Ishikawa (cell line): ENCODE measurements around the gene SLC30A2.

Experiments
- CEBPB ChIP-seq: IDR thresholded peaks from 2 replicates; pipeline ENCODE4 v1.6.1; 2012
- CREB1 ChIP-seq: IDR thresholded peaks from 2 replicates; pipeline ENCODE4 v1.6.1; 2012; ENCODE audit warnings: low read depth
- EGR1 ChIP-seq: IDR thresholded peaks from 2 replicates; pipeline ENCODE4 v1.6.1; 2012
- EP300 ChIP-seq: IDR thresholded peaks from 2 replicates; pipeline ENCODE4 v1.6.1; 2012; ENCODE audit warnings: borderline replicate concordance
- FOXM1 ChIP-seq: IDR thresholded peaks from 2 replicates; pipeline ENCODE4 v1.6.1; 2012; ENCODE audit warnings: low read depth, borderline replicate concordance
- NFIC ChIP-seq: IDR thresholded peaks from 2 replicates; pipeline ENCODE4 v1.6.1; 2012
- RAD21 ChIP-seq: IDR thresholded peaks from 2 replicates; pipeline ENCODE4 v1.6.1; 2012; ENCODE audit warnings: low read depth
- TAF1 ChIP-seq: IDR thresholded peaks from 2 replicates; pipeline ENCODE4 v1.6.1; 2012; ENCODE audit warnings: low read depth, mild to moderate bottlenecking
- TCF12 ChIP-seq: IDR thresholded peaks from 2 replicates; pipeline ENCODE4 v1.6.1; 2012; ENCODE audit warnings: low read depth
- TEAD4 ChIP-seq: IDR thresholded peaks from 2 replicates; pipeline ENCODE4 v1.6.1; 2012
- YY1 ChIP-seq: IDR thresholded peaks from 2 replicates; pipeline ENCODE4 v1.6.1; 2012; ENCODE audit warnings: low read depth
- ZBTB7A ChIP-seq: IDR thresholded peaks from 2 replicates; pipeline ENCODE4 v1.6.1; 2012; ENCODE audit warnings: low read depth
- TF ChIP-seq, protein P1 (sequence below): IDR thresholded peaks from 2 replicates; pipeline ENCODE4 v1.6.1; 2012
- TF ChIP-seq, protein P2 (sequence below): IDR thresholded peaks from 2 replicates; pipeline ENCODE4 v1.6.1; 2012
- TF ChIP-seq, protein P3 (sequence below): IDR thresholded peaks from 2 replicates; pipeline ENCODE4 v1.6.1; 2012; ENCODE audit warnings: low read depth, mild to moderate bottlenecking

SLC30A2 gene

DNA sequence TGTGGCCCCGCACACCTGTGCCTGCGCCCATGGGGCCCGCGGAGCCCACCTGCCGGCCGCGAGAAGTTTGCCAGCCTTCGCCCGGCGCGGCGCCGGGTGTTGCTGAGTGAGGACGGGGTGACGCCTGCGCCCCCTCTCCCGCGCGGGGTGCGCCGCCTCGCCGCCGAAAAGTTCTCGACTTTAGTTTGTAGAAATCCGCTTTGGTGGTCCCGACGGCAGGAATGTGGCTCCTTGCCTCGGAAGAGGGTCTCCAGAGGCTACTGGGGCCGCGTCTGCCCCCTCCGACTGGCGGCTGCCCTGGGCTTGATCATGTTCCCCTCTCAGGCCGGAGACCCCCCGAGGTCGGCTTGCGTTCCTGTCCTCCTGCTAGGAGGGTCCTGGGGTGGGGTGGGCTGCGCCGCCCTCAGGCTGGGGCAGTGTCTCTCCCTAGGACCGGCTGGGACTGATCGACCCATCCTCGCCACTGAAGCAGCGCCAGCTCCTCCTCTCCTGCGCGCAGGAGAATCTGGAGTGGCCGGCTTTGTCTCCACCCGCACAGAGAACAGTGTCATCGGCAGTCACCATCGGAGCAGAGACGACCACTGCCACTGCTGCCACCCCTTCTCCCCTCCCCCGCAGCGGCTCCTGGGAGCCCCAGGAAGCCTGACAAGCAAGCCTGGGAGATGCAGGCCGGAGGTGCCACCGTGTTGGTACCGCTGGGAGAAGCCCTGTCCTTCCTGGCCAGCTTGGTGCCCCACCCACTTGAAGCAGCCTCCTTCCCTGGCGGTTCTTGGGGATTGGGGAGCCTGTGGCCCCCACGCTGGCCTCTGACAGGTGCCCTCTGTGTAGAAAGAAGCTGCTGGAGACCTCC, 553 bp upstream of the SLC30A2 start:
- TF ChIP-seq RAD21 = no peak
- TF ChIP-seq CEBPB = no peak
- no peak for TF ChIP-seq FOXM1
- no peak for TF ChIP-seq TAF1
- TF ChIP-seq, protein P1, sequence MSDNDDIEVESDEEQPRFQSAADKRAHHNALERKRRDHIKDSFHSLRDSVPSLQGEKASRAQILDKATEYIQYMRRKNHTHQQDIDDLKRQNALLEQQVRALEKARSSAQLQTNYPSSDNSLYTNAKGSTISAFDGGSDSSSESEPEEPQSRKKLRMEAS = no peak
- TF ChIP-seq TEAD4 = no peak
- TF ChIP-seq, protein P2, sequence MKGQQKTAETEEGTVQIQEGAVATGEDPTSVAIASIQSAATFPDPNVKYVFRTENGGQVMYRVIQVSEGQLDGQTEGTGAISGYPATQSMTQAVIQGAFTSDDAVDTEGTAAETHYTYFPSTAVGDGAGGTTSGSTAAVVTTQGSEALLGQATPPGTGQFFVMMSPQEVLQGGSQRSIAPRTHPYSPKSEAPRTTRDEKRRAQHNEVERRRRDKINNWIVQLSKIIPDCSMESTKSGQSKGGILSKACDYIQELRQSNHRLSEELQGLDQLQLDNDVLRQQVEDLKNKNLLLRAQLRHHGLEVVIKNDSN = no peak
- no peak for TF ChIP-seq EGR1
- no peak for TF ChIP-seq ZBTB7A

DNA sequence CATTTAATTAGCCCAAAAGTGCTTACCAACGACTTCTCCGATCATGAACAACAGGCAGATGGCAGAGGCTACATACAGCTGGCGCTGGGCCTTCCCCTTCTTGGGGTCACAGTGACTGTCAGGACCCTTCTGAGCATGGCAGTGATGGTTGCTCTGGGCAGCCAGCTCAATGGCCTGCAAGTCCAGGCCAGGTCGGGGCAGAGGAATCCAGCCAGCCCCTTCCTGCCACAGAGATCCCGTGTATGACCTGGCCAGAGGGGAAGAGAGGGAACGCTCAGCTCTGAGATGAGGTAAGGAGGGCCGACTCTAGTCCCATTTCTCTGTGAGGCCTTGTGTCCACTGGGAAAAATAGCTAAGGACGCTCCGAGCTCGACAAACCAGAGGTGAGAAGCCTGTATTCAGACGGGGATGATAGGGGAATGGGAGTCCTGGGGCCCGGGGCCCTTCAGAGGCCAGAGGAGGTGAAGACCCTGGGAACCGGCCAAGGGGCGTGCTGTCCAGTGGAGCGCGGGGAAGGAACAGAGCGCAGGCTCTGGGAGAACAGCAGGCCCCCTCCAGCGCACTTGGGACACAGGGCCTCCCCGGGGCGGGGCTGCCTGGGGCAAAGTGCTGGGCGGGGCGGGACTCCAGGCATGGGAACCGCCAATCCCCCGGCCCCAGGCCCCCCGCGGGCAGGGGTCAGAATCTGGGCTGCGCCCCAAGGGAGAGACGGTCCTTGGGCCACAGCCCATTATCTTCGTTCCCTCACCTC, 772 bp downstream of the SLC30A2 start:
- TF ChIP-seq, protein P3, sequence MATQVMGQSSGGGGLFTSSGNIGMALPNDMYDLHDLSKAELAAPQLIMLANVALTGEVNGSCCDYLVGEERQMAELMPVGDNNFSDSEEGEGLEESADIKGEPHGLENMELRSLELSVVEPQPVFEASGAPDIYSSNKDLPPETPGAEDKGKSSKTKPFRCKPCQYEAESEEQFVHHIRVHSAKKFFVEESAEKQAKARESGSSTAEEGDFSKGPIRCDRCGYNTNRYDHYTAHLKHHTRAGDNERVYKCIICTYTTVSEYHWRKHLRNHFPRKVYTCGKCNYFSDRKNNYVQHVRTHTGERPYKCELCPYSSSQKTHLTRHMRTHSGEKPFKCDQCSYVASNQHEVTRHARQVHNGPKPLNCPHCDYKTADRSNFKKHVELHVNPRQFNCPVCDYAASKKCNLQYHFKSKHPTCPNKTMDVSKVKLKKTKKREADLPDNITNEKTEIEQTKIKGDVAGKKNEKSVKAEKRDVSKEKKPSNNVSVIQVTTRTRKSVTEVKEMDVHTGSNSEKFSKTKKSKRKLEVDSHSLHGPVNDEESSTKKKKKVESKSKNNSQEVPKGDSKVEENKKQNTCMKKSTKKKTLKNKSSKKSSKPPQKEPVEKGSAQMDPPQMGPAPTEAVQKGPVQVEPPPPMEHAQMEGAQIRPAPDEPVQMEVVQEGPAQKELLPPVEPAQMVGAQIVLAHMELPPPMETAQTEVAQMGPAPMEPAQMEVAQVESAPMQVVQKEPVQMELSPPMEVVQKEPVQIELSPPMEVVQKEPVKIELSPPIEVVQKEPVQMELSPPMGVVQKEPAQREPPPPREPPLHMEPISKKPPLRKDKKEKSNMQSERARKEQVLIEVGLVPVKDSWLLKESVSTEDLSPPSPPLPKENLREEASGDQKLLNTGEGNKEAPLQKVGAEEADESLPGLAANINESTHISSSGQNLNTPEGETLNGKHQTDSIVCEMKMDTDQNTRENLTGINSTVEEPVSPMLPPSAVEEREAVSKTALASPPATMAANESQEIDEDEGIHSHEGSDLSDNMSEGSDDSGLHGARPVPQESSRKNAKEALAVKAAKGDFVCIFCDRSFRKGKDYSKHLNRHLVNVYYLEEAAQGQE = no peak
- no peak for TF ChIP-seq YY1
- TF ChIP-seq RAD21 = no peak
- TF ChIP-seq EP300 = no peak

DNA sequence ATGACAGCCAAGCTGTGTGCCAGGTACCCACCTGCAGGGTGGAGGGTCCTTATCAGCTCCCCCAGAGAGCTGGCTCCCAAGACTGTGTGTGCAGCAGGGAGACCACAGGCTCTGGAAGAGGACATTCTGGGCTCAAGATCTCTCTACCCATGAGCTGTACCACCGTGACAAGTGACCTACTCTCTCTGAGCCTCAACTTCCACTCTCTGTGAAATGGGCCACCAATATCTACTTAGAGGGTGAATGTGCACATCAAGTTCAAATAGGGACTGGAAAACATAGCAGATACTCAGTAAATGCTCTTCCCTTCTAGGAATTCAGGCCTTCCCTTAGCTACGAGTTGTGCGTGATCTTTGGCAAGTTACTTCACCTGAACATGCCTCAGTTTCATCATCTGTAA, 1.5 kb downstream of the SLC30A2 start:
- TF ChIP-seq YY1 (no peak), TCF12 (no peak), TEAD4 (no peak), CREB1 (no peak), TAF1 (no peak), NFIC (no peak), RAD21 (no peak), CEBPB (no peak), EP300 (no peak), FOXM1 (no peak)
- TF ChIP-seq, protein P3 = no peak
- TF ChIP-seq, protein P1 = no peak
- TF ChIP-seq, protein P2 = no peak

DNA sequence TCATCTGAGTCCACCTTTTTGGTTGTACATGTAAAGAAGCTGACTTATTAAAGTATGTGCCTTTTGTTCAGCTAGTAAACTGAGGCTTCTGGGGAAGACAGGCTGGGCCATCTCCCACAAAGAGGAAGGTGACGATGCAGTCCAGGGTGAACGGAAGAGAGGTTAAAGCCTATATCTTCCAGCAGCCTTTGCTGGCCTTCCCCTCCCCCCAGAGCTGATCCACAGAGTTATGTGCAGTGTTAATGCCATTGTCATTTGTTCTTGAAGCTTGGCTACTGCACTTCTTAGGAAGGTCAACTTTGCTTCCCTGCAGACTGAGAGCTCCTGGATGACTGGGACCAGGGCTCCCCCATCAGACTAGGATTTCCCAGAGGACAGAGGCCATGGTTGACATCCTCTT, 2.2 kb downstream of the SLC30A2 start:
- TF ChIP-seq CREB1 (no peak), RAD21 (no peak), EP300 (no peak), FOXM1 (no peak), CEBPB (no peak), EGR1 (no peak), YY1 (no peak)
- TF ChIP-seq, protein P2 = no peak
- TF ChIP-seq, protein P3 = no peak
